Measurements from ENCODE around the gene CORO2B.
"Not testable (repeated sequence)": the region's sequence is repeated elsewhere in the genome, so short reads cannot be mapped to it uniquely, and the experiment has no call there.

Gene CORO2B

DNA sequence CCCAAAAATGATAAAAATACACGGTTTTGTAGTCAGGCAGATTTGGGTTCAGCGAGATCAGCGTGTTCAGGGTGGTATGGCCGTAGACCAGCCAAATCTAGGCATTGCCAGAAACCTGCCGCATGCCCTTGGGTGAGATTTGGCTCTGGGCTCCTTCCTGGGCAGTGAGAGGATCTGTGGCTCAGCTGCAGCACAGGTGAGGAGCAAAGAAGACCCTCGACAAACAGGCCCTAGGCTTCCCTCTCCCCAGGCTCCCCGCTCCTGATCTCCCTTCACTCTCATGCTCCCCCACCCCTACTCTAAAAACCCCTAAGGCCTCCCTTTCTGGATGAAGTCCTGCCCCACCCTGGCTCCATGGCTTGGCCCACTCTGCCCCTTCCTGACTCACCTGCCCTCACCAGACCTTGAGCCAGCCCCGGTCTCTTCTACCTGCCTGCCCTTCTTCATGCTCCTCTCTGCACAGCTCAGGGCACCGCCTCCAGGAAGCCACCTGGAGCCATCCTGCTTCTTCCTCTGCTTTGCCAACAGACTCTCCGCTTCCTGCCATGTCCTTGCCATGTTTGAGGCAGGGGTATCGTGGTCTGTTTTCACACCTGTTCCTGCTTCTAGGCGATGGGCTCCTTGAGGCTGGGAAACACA is 88.1 kb downstream of the CORO2B start:
- in situ Hi-C loops (cut with MboI; ENCODE audit: low sequenced_read_pairs): no loop called here

DNA sequence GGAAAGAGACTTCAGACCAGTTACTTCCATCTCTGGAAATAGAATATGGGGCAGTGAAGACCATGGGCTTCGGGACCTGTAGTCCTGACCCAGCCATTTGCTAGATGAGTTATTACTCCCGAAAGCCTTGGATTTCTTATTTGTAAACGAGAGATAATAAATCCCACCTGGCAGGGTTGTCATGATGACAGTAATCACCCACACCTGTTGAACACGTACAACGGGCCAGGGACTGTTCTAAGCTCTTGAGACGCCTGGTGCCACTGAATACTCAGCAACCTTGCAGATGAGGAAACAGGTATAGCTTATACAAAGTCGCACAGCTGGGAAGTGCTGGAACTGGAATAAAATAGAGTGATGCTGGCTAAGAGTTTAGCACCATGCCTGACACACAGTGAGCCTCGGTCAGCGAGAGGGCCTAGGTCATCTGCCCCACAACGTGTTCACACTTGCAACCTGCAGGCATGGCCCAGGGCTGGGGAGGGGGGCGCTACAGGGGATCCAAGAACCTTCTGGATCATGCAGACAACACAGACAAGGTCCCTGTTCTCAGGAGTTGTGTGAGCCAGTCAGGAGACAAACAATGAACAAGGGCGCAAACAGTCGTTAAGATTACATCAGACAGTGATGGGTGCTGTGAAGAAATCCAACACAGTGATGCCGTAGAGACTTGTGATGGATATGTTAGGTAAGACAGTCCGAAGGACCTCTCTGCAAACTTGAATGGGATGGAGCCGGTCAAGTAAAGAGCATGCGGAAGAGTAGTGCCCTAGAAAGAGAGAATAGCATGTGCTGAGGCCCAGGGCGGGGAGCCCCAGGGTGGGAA is 89.2 kb downstream of the CORO2B start:
- in situ Hi-C loops (cut with MboI; ENCODE audit: low sequenced_read_pairs): no loop called here

DNA sequence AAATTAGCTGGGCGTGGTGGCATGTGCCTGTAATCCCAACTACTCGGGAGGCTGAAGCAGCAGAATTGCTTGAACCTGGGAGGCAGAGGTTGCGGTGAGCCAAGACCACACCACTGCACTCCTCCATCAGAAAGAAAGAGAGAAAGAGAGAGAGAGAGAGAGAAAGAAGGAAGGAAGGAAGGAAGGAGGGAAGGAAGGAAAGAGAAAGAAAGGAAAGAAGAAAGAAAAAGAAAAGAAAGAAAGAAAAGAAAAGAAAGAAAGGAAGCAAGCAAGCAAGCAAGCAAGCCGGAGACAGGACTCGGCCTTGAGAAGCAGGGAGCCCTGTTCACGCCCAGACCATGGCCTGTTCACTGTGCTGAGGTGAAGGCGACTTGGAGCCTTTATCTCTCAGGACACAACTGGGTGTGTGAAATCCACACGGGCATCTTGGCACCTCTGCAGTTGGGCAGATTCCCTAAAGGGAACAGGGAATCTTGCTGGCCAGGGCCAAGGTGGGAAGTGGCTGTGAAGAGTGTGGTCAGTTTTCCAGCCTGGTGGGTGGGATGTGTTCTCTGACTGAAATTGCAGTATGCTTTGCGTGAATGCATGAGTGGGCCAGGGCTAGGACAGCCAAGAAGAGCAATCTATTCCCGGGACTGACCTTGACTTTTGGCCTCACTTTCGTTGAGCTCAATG is 90.3 kb downstream of the CORO2B start:
- in situ Hi-C loops (cut with MboI; ENCODE audit: low sequenced_read_pairs): no loop called here

DNA sequence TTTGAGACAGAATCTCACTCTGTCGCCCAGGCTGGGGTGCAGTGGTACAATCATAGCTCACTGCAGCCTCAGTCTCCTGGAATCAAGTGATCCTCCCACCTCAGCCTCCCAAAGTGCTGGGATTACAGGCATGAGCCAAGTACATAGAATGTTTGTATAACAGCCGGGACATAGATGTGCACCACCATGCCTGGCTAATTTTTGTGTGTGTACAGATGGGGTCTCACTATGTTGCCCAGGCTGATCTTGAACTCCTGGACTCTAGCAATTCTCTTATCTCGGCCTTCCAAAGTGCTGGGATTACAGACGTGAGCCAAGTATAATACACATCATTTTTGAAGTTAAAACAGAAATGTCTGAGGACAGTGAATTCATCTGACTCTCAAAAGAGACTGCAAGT is 93.5 kb downstream of the CORO2B start:
- in situ Hi-C loops (cut with MboI; ENCODE audit: low sequenced_read_pairs): loop anchor here (10.0 kb wide), 1 partner anchor 117 kb away; no protein-coding TSS in a partner anchor

DNA sequence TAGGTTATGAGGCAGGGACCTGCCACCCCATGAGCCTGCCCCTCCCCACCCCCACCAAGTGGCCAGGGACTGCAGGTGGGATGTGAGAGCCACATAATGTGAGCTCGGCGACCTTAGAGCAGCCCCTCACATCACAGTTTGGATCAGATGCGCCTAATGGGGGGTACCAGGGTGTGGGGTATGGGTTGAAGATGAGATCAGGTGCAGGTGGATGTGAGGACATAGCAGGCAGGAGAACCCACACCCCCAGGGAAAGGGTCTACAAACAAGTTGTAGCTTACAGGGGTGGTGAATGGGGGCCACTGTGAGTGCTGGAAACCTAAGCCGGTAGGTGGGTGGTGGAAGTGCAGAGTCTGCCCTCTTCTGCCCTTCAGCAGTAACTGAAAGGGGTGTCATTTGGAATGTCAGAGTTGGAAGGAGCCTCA is 94.0 kb downstream of the CORO2B start:
- in situ Hi-C loops (cut with MboI; ENCODE audit: low sequenced_read_pairs): loop anchor here (10.0 kb wide), 1 partner anchor 118 kb away; no protein-coding TSS in a partner anchor

DNA sequence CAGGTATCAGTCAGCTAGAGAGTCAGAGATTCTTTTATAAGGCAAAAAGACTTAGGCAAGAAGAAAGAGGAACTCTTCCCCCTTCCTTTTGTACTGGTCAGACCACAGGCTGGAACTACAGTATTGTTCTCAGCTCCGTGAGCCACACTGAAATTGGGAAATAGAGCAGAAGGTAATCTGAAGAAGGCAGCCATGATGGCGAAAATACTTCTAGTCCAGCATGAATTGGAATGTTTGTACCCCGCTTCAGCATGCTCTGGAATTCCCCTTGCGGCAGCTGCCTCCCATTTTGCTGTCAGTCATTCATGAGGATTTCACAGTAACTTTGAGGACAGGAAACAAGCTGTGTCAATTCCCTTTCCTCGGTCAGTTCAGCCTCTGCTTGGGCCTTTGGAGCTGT is 96.2 kb downstream of the CORO2B start:
- in situ Hi-C loops (cut with MboI; ENCODE audit: low sequenced_read_pairs): loop anchor here (10.0 kb wide), 1 partner anchor 120 kb away; no protein-coding TSS in a partner anchor

DNA sequence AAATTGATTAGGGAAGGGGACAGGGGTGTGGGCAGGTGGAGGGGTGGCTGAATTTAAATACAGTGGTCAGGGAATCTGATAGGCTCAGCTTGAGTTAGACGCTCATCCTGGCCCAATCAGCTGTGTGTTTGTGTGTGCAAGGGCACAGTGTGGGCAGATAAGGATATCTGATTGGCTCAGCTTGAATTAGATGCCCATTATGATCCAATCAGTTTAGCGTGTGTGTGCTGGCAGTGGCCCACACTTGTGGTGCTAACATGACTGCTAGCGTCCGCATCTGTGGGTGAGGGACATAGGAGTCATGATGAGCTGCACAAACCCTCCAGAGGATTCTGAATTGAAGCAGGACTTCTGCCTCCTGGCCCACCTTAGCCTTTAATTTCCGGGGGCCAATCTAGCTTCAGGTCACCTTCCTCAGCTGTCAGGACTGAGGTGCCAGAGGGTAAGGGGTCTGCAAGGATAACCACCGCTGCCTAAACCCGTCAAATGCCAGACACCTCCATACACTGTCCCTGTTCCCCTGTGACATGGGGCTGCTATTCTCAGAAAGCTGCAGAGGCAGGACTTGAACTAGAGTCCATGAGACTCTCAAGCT is 97.3 kb downstream of the CORO2B start:
- in situ Hi-C loops (cut with MboI; ENCODE audit: low sequenced_read_pairs): loop anchor here (10.0 kb wide), 1 partner anchor 121 kb away; no protein-coding TSS in a partner anchor

DNA sequence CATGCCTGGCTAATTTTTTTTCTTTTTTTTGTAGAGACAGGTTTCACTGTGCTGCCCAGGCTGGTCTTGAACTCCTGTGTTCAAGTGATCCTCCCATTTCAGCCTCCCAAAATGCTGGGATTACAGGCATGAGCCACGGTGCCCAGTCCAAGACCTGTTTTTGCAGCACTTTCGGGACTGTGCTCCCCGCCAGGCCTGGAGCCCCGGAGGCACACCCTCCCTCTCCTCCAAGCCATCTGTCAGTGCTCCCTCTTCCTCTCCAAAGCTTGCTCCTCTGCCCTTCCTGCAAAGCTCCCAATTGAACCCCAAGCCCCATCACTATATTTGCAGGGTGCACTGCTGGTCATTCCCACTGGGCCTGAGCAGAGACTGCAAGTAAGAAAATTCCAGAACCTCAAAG is 98.1 kb downstream of the CORO2B start:
- in situ Hi-C loops (cut with MboI; ENCODE audit: low sequenced_read_pairs): loop anchor here (10.0 kb wide), 1 partner anchor 122 kb away; no protein-coding TSS in a partner anchor

DNA sequence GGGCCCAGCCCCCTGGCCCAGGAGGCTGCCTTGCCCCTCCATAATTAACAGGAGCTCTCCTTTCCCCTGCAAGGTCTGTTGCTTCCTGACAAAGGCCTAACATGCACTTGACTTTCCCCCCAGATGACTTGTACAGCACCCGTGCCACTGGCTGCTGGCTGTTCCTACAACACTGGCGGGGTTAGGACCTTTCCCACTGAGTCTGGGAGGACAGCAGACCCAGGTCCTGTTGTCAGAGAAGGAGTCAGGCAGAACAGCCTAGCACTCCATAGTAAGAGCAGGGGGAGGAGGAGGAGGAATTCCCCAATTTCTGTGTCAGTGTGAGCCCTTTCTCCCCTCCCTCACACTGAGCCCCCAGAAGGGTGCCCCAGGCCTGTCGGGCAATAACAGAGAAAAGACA is 99.2 kb downstream of the CORO2B start:
- in situ Hi-C loops (cut with MboI; ENCODE audit: low sequenced_read_pairs): loop anchor here (10.0 kb wide), 1 partner anchor 123 kb away; no protein-coding TSS in a partner anchor

DNA sequence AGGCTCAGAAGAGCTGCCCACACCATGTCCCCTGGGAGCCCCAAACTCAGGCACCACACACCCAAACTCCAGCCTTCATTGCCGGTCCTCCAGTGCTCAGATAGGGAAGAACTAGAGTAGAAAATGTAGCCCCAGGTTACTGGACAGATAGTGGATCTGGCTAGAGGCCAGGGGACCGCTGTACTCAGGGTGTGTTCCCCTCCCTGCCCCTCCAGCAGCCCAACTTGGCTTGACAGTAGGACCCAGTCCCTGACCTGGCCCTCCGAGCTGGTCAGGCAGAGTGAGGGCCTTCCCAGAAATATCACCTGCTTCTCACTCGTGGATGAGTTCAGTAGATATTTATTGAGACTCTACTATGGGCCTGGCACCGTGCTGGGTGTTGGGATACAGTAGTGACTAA is 100.0 kb downstream of the CORO2B start:
- in situ Hi-C loops (cut with MboI; ENCODE audit: low sequenced_read_pairs): loop anchor here (10.0 kb wide), 1 partner anchor 124 kb away; no protein-coding TSS in a partner anchor

DNA sequence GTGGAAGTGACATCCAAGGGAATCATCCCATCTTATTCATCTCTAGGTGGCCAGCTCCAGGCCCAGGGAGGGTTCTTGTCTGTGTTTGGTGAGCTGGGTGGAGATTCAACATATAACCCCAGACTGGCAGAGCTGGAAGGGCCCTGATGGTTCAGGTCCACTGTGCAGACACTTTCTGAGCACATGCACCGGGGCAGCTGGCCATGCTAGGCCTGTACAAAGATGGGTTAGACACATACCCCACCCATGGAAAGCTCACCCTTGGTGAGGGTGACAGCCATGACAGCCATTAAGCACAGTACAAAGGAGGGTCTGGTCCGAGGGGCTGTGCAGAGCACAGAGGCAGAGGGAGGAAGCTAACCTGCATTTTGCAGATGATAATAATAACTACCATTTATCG is 100.4 kb downstream of the CORO2B start:
- in situ Hi-C loops (cut with MboI; ENCODE audit: low sequenced_read_pairs): loop anchor here (10.0 kb wide), 1 partner anchor 124 kb away; no protein-coding TSS in a partner anchor

DNA sequence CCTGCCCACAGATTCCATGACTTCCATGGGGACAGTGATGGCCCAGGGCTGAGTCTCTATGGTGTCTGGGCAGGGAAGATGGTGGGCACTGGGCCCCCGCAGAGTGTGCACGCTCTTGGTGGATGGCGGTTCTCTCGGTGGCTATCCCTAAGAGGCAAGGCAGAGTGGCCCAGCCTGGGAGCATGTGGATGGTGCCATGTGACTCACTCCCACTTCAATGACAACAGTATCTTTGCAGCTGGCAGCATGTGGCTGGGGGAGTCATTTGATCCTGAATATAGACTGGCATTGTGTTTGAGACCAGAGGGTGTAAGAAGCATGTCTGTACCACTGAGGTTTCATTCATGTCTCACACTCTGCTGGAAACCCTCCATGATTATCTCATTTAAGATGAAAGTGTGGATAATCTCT is 101.2 kb downstream of the CORO2B start:
- in situ Hi-C loops (cut with MboI; ENCODE audit: low sequenced_read_pairs): loop anchor here (10.0 kb wide), 1 partner anchor 125 kb away; no protein-coding TSS in a partner anchor

DNA sequence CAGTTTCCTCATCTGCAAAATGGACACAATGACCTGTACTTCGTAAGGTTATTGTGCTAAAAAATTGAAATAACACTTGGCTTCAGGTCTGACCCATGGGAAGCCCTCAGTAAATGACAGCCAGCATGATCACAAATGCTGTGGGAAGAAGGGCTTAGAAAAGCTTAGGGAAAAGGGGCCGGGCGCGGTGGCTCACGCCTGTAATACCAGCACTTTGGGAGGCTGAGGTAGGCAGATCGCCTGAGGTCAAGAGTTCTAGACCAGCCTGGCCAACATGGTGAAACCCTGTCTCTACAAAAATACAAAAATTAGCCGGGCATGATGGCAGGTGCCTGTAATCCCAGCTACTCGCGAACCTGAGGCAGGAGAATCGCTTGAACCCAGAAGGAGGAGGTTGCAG is 102.0 kb downstream of the CORO2B start:
- in situ Hi-C loops (cut with MboI; ENCODE audit: low sequenced_read_pairs): not testable (repeated sequence)

DNA sequence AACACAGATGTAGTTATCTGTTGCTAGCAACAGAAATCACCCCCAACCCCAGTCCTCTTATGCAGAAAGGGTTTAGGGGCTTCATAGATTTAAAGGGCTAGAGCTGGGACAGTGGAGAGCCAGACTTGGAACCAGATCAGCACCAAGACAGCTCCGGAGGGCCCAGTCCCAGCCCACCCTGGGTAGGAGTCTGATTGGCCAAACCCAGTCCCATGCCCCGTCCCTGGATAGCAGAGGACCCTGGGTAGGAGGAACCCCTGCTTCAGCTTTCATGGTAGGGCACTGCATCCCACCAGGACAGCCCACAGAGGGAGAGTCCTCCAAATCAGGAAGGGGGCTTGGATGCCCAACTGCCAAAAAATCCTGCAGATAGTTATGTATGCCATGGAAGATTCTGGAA is 103.0 kb downstream of the CORO2B start:
- in situ Hi-C loops (cut with MboI; ENCODE audit: low sequenced_read_pairs): no loop called here

DNA sequence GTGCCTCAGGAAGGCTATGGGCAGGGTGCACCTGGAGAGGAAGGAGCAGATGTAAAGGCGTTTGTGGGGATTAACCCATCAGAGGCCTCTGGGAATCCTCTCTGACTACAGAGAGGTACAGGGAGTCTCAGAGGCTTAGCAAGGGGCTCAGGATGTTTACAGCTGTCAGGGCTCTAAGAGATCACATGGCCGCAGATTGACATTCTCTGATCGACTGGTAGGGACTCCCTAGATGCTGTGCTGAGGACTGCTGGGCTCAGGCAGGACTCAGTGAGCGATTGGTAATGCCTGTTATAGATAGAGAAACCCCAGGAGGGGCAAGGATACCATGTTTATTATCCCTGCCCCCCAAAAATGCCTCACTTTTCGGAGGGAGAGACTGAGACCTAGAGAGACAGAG is 103.5 kb downstream of the CORO2B start:
- in situ Hi-C loops (cut with MboI; ENCODE audit: low sequenced_read_pairs): no loop called here

DNA sequence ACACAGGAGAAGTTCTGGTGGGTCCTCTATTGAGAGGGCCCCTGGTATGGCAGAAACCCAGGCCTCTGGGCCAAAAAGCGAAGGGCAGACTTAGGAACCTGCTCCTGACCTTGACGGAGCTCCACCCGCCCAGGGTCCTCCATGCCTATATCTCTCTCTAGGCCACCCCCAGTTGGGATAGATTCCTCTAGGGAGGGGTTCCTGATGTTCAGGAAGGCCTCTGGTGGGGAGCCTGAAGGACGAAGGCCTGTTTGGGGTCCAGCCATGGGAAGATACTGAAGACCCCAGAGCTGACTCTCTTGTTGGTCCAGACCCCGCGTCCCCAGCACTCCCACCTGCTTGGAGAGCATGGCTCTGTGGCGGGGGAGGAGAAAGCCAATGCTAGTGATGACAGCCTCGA is 104.2 kb downstream of the CORO2B start:
- in situ Hi-C loops (cut with MboI; ENCODE audit: low sequenced_read_pairs): no loop called here

DNA sequence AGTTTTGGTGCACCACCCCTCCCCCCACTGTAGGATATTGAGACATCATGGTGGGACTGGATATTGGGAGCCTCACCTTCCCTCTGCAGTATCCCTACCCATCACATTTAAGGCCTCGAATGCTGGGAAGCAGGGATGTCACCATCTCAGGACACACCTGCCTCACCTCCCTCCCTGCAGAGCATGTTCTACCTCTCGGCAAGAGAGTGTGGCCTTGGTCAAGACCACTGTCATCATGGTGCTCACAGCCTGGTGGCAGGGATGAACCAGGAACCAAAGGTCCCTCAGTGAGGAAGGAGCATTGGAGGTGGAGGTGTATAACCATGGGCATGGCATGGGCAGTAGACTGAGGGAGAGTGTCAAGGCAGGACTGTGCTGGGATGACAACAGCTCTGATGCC is 104.8 kb downstream of the CORO2B start:
- in situ Hi-C loops (cut with MboI; ENCODE audit: low sequenced_read_pairs): no loop called here

DNA sequence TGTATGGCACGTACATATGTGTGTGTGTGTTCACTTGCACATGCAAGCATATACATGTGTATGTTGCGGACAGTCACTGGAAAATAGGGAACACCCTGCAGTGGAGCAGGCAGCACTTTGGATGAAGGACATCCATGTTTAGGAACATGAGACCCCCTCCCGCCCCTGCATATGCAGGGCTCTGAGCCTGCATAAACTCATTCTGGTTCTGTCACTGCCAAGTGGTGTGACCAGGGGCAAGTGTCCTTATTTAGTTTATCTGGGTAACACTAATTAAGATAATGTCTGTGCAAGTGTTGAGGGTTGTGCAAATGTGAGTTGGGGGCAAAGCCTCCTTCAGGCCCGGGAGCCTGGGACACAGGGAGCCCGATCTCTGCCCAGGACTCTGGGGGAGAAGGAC is 105.7 kb downstream of the CORO2B start:
- in situ Hi-C loops (cut with MboI; ENCODE audit: low sequenced_read_pairs): no loop called here

DNA sequence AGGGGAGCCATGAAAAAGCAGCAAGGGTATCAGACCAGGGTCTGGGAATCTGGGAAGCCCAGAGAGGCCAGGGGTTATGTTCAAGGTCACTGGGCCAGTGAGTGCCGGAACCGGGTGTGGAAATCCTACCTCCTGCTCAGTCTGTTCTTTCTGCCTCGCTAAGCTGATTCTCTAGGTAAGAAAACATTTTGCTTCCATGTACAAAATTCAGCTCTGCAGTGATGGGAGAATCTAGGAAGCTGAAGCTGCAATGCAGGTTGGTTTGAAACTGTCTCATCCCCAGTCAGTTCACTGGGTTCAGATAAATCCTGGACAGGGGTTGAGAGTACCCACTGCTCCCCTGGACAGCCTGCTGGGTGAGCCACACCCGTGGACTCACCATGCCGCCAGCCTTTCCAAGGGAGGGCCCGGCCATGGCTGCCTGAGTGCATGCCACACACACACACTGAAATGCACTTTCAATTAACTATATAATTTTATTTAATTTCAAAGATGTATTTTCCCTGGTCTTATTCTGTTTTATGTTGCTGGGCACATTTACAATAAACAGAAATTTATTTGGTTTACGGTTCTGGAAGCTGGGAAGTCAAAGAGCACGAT is 108.4 kb downstream of the CORO2B start:
- in situ Hi-C loops (cut with MboI; ENCODE audit: low sequenced_read_pairs): no loop called here

DNA sequence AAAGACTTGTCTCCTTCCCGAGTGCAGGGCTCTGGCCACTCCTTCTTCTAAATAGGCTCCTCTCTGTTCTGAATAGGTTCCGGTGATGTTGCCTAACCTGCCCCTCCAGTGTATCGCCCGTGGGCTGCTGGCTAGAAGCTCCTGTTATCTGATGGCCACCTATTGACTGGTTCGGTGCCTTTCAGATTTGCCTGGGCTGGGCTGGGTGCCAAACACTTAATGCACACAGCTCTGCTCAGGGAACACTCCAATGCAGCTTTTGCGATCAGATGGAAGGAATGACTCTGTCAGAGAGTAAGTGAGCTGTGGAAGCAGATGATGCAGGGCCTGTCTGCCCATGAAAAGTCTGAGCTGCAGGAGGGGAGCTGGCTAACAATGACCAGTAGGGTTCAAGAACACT is 112.9 kb downstream of the CORO2B start:
- in situ Hi-C loops (cut with MboI; ENCODE audit: low sequenced_read_pairs): no loop called here
